ENCODE results near the gene HS2ST1. TPM values are rescaled to one million over a fixed set of nuclear protein-coding genes. Genes with fewer than 3 reads are reported as not detected.

The HS2ST1 gene
- total and polyA plus RNA-seq, 4 donors: 5.4 to 11.8 (median 8.2) TPM

DNA sequence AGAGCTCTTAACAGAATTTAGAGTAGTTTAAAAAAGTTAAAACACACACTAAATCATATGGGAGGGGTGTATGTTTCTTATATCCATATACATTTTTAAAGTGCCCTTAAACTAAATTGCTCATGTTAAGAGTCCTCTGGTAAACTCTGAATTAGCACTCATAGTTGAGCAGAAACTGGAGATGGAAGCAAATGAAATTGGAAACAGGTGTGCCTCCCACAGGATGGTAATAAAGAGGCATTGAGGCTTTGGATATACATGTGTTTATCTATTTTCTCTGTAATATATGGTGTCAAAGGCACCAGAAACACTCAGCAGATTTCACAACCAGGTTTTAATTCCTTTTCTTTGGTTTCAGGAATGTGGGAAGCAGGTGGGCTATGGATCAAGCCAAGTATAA, 188.6 kb downstream of the HS2ST1 start:
- Histone ChIP-seq H3K36me3 (ENCODE audit: control insufficient read depth in 4 of 4, insufficient read depth in 3 of 4, low read depth in 1 of 4, low read length in 3 of 4) (peaks cover 0 to 4% (median 1%) of the 10 kb centered on the region in 4 donors), H3K4me1 (ENCODE audit: control insufficient read depth in 4 of 4, insufficient read depth in 4 of 4, low read length in 3 of 4) (no peaks in the 10 kb centered on the region), H3K9ac (ENCODE audit: low read depth in 1 of 2, low read length in 2 of 2) (no peak overlapping the region), H3K9me3 (ENCODE audit: control insufficient read depth in 4 of 4, low read length in 3 of 4) (peaks cover 0 to 4% (median 0%) of the 10 kb centered on the region in 4 donors), H3K4me3 (ENCODE audit: low read depth in 1 of 3, low read length in 3 of 3) (no peak overlapping the region), H3K27ac (ENCODE audit: low read depth in 1 of 2, low read length in 2 of 2) (no peak overlapping the region), H3K27me3 (ENCODE audit: control insufficient read depth in 4 of 4, insufficient read depth in 4 of 4, low read length in 3 of 4) (no peaks in the 10 kb centered on the region)
- no peak for TF ChIP-seq TAF1 (conservative IDR thresholded peaks at IDR 0.05)
- no peak for TF ChIP-seq EGR1 (IDR thresholded peaks at IDR 0.05; ENCODE audit: low read depth in 2 of 2)
- TF ChIP-seq, protein P1, sequence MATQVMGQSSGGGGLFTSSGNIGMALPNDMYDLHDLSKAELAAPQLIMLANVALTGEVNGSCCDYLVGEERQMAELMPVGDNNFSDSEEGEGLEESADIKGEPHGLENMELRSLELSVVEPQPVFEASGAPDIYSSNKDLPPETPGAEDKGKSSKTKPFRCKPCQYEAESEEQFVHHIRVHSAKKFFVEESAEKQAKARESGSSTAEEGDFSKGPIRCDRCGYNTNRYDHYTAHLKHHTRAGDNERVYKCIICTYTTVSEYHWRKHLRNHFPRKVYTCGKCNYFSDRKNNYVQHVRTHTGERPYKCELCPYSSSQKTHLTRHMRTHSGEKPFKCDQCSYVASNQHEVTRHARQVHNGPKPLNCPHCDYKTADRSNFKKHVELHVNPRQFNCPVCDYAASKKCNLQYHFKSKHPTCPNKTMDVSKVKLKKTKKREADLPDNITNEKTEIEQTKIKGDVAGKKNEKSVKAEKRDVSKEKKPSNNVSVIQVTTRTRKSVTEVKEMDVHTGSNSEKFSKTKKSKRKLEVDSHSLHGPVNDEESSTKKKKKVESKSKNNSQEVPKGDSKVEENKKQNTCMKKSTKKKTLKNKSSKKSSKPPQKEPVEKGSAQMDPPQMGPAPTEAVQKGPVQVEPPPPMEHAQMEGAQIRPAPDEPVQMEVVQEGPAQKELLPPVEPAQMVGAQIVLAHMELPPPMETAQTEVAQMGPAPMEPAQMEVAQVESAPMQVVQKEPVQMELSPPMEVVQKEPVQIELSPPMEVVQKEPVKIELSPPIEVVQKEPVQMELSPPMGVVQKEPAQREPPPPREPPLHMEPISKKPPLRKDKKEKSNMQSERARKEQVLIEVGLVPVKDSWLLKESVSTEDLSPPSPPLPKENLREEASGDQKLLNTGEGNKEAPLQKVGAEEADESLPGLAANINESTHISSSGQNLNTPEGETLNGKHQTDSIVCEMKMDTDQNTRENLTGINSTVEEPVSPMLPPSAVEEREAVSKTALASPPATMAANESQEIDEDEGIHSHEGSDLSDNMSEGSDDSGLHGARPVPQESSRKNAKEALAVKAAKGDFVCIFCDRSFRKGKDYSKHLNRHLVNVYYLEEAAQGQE (IDR thresholded peaks at IDR 0.05): no peak
- no peak for TF ChIP-seq HNF4G (IDR thresholded peaks at IDR 0.05)
- no peak for TF ChIP-seq JUND (IDR thresholded peaks at IDR 0.05)
- TF ChIP-seq GABPA (IDR thresholded peaks at IDR 0.05 in 1 of 2, conservative IDR thresholded peaks at IDR 0.05 in 1 of 2): no peak
- TF ChIP-seq, protein P2, sequence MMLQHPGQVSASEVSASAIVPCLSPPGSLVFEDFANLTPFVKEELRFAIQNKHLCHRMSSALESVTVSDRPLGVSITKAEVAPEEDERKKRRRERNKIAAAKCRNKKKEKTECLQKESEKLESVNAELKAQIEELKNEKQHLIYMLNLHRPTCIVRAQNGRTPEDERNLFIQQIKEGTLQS (IDR thresholded peaks at IDR 0.05): no peak
- TF ChIP-seq, protein P3, sequence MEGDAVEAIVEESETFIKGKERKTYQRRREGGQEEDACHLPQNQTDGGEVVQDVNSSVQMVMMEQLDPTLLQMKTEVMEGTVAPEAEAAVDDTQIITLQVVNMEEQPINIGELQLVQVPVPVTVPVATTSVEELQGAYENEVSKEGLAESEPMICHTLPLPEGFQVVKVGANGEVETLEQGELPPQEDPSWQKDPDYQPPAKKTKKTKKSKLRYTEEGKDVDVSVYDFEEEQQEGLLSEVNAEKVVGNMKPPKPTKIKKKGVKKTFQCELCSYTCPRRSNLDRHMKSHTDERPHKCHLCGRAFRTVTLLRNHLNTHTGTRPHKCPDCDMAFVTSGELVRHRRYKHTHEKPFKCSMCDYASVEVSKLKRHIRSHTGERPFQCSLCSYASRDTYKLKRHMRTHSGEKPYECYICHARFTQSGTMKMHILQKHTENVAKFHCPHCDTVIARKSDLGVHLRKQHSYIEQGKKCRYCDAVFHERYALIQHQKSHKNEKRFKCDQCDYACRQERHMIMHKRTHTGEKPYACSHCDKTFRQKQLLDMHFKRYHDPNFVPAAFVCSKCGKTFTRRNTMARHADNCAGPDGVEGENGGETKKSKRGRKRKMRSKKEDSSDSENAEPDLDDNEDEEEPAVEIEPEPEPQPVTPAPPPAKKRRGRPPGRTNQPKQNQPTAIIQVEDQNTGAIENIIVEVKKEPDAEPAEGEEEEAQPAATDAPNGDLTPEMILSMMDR (IDR thresholded peaks at IDR 0.05; ENCODE audit: low read depth, low read length, missing input control): no peak
- TF ChIP-seq RAD21 (IDR thresholded peaks at IDR 0.05): no peak
- no peak for TF ChIP-seq FOXA1 (IDR thresholded peaks at IDR 0.05)
- no peak for TF ChIP-seq RXRA (IDR thresholded peaks at IDR 0.05)
- TF ChIP-seq, protein P4, sequence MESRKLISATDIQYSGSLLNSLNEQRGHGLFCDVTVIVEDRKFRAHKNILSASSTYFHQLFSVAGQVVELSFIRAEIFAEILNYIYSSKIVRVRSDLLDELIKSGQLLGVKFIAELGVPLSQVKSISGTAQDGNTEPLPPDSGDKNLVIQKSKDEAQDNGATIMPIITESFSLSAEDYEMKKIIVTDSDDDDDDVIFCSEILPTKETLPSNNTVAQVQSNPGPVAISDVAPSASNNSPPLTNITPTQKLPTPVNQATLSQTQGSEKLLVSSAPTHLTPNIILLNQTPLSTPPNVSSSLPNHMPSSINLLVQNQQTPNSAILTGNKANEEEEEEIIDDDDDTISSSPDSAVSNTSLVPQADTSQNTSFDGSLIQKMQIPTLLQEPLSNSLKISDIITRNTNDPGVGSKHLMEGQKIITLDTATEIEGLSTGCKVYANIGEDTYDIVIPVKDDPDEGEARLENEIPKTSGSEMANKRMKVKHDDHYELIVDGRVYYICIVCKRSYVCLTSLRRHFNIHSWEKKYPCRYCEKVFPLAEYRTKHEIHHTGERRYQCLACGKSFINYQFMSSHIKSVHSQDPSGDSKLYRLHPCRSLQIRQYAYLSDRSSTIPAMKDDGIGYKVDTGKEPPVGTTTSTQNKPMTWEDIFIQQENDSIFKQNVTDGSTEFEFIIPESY (IDR thresholded peaks at IDR 0.05): no peak
- no peak for TF ChIP-seq SP1 (IDR thresholded peaks at IDR 0.05)
- TF ChIP-seq, protein P5, sequence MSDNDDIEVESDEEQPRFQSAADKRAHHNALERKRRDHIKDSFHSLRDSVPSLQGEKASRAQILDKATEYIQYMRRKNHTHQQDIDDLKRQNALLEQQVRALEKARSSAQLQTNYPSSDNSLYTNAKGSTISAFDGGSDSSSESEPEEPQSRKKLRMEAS (IDR thresholded peaks at IDR 0.05): no peak
- TF ChIP-seq HNF4A (conservative IDR thresholded peaks at IDR 0.05): no peak
- TF ChIP-seq FOXA2 (IDR thresholded peaks at IDR 0.05): no peak
- TF ChIP-seq NR2F2 (IDR thresholded peaks at IDR 0.05): no peak
- no peak for DNase-seq (ENCODE audit: low spot score)

Measured in liver (tissue), 9 donors.